Activated CD8-positive, alpha-beta memory T cell treated with anti-CD3 and anti-CD28 coated beads for 1 hour (primary cell): ENCODE data around the gene ORC4.
A peak's percentile ranks its signal among the peaks of the same experiment; 100 is the strongest.
"Not testable (repeated sequence)": the region's sequence is repeated elsewhere in the genome, so short reads cannot be mapped to it uniquely, and the experiment has no call there.

Source experiments
- DNase-seq, 2 donors: peaks; one replicate each; pipeline ENCODE4 v3.0.0-alpha.2; 2020; ENCODE audit warnings: low read depth in 1 of 2; ENCODE audit errors: extremely low read depth in 1 of 2

ORC4 gene

GRCh38 chr2:148021059-148021861, 723 bp upstream of the ORC4 start, which contains the start of gene MBD5:
Gene MBD5, plus strand, starts transcription at chr2:148021091.
- peak in 1 of 2 donors; percentile 29 for DNase-seq

- no peak for DNase-seq
Measured at GRCh38 chr2:148014616-148015015, 5.9 kb downstream of the ORC4 start.

GRCh38 chr2:148013876-148014275, 6.7 kb downstream of the ORC4 start:
- no peak for DNase-seq

- DNase-seq = not testable (repeated sequence)
Measured at GRCh38 chr2:148008411-148008810, 12.1 kb downstream of the ORC4 start.

GRCh38 chr2:148007219-148007900, 13.2 kb downstream of the ORC4 start:
- no peak for DNase-seq

- DNase-seq = no peak
Measured at GRCh38 chr2:148006249-148007007, 14.1 kb downstream of the ORC4 start.

- DNase-seq = not testable (repeated sequence)
Measured at GRCh38 chr2:148002420-148002819, 18.1 kb downstream of the ORC4 start.

- no peak for DNase-seq
Measured at GRCh38 chr2:148000095-148000494, 20.4 kb downstream of the ORC4 start.

- no peak for DNase-seq
Measured at GRCh38 chr2:147999126-147999525, 21.4 kb downstream of the ORC4 start.

GRCh38 chr2:147998203-147998602, 22.3 kb downstream of the ORC4 start:
- no peak for DNase-seq

- no peak for DNase-seq
Measured at GRCh38 chr2:147996828-147997227, 23.7 kb downstream of the ORC4 start.

- not testable (repeated sequence) for DNase-seq
Measured at GRCh38 chr2:147994965-147995364, 25.6 kb downstream of the ORC4 start.

GRCh38 chr2:147989809-147990403, 30.6 kb downstream of the ORC4 start:
- DNase-seq = no peak

GRCh38 chr2:147989102-147989501, 31.4 kb downstream of the ORC4 start:
- no peak for DNase-seq

GRCh38 chr2:147980940-147981528, 39.5 kb downstream of the ORC4 start:
- DNase-seq = no peak

GRCh38 chr2:147977679-147978078, 42.9 kb downstream of the ORC4 start:
- DNase-seq = no peak

- no peak for DNase-seq
Measured at GRCh38 chr2:147976102-147976501, 44.4 kb downstream of the ORC4 start.

GRCh38 chr2:147968571-147968970, 52.0 kb downstream of the ORC4 start:
- no peak for DNase-seq

GRCh38 chr2:147952118-147952517, 68.4 kb downstream of the ORC4 start:
- no peak for DNase-seq

- DNase-seq = no peak
Measured at GRCh38 chr2:147945660-147946059, 74.9 kb downstream of the ORC4 start.

GRCh38 chr2:147939313-147939712, 81.2 kb downstream of the ORC4 start:
- DNase-seq = no peak
